ENCODE results near the gene CGB5.

GRCh38 chr19:49091391-49092038 lies 47.9 kb downstream of the CGB5 start:
- TF ChIP-seq CTCF (IDR thresholded peaks at IDR 0.05) (no peak), POLR2AphosphoS5 (IDR thresholded peaks at IDR 0.05; ENCODE audit: low read depth, low read length) (no peak)
- TF ChIP-seq, protein P1, sequence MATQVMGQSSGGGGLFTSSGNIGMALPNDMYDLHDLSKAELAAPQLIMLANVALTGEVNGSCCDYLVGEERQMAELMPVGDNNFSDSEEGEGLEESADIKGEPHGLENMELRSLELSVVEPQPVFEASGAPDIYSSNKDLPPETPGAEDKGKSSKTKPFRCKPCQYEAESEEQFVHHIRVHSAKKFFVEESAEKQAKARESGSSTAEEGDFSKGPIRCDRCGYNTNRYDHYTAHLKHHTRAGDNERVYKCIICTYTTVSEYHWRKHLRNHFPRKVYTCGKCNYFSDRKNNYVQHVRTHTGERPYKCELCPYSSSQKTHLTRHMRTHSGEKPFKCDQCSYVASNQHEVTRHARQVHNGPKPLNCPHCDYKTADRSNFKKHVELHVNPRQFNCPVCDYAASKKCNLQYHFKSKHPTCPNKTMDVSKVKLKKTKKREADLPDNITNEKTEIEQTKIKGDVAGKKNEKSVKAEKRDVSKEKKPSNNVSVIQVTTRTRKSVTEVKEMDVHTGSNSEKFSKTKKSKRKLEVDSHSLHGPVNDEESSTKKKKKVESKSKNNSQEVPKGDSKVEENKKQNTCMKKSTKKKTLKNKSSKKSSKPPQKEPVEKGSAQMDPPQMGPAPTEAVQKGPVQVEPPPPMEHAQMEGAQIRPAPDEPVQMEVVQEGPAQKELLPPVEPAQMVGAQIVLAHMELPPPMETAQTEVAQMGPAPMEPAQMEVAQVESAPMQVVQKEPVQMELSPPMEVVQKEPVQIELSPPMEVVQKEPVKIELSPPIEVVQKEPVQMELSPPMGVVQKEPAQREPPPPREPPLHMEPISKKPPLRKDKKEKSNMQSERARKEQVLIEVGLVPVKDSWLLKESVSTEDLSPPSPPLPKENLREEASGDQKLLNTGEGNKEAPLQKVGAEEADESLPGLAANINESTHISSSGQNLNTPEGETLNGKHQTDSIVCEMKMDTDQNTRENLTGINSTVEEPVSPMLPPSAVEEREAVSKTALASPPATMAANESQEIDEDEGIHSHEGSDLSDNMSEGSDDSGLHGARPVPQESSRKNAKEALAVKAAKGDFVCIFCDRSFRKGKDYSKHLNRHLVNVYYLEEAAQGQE (IDR thresholded peaks at IDR 0.05; ENCODE audit: insufficient read depth in 1 of 2, low read depth in 2 of 2, low read length in 1 of 2), result no peak

Measured in Panc1 (cell line).